ENCODE results near the gene OR2H2. TPM values are rescaled to one million over a fixed set of nuclear protein-coding genes. Genes with fewer than 3 reads are reported as not detected.

The OR2H2 gene
- total and polyA plus RNA-seq, 2 of the 13 experiments (the other 11 are each of a cell fraction or from before 2014, with no cell fraction given), result not detected

DNA sequence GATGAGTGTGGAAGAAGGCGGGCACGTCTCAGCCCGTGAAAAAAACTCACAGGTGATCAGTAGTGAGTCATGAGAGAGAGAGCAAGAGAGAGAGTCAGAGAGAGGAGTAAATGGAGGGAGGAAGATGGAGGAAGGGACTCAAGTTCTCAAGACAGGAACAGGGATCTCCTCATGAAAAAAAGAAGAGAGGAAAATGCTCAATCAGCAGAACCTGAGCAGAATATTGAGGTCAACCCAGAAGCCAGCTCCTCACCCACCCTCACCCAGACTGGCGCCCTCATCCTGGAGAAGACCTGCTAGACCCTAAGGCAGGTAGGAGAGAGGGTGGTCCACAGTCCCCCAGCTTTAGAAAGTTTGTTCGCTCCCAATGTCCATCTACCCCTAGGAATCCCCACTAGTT lies 30.2 kb upstream of the OR2H2 start:
- POLR2A ChIA-PET, result no interaction called here
- TF ChIP-seq MAFF (IDR thresholded peaks at IDR 0.05; ENCODE audit: low read depth, low read length), result peak; percentile 77
- peak; percentile 77 to 84 for TF ChIP-seq MAFK (conservative IDR thresholded peaks at IDR 0.05 in 1 of 2, IDR thresholded peaks at IDR 0.05 in 1 of 2; ENCODE audit: low read length in 2 of 2)
- TF ChIP-seq, protein P1, sequence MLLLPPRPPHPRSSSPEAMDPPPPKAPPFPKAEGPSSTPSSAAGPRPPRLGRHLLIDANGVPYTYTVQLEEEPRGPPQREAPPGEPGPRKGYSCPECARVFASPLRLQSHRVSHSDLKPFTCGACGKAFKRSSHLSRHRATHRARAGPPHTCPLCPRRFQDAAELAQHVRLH (CRISPR knock-in tag; IDR thresholded peaks at IDR 0.05; ENCODE audit: borderline replicate concordance, low read depth), result no peak
- no peak for DNase-seq (ENCODE audit: low spot score)
- no peak overlapping the region for H2AFZ ChIP-seq (ENCODE audit: low read length)
- no peak overlapping the region for H3K27ac ChIP-seq (ENCODE audit: extremely low read length, insufficient read depth, low read length)
- no peak overlapping the region for H3K9ac ChIP-seq (ENCODE audit: insufficient read depth, low read depth, low read length)
- H3K79me2 ChIP-seq (ENCODE audit: insufficient read depth, low read length), result no peaks in the 10 kb centered on the region
- no peak for FAIRE-seq
- no TSS peak for BruUV-seq (replicated peaks)
- intact Hi-C loops (cut with micrococcal nuclease; ENCODE audit: unreplicated experiment), result no loop called here
- WGBS (ENCODE audit: low lambda C conversion rate), result 77% methylated on average over 5 of the region's 5 CpGs
- CTCF ChIA-PET (ENCODE audit: low intra/inter-chr PET ratio, low total read pairs), result no interaction called here
- no peak for ATAC-seq
- H3K4me2 ChIP-seq (ENCODE audit: low read depth, low read length), result no peak overlapping the region
- H3K36me3 ChIP-seq (replicated peaks in 1 of 2; ENCODE audit: control insufficient read depth in 1 of 2, insufficient read depth in 2 of 2, low read length in 2 of 2), result no peaks in the 10 kb centered on the region
- in situ Hi-C loops (cut with HindIII; ENCODE audit: extremely low pct_ligation_motif_present, low pct_unique_long_range_greater_than_20kb), result no loop called here
- H4K20me1 ChIP-seq (ENCODE audit: insufficient read depth, low read length), result no peaks in the 10 kb centered on the region
- no peaks in the 10 kb centered on the region for H3K9me3 ChIP-seq (ENCODE audit: low read length)
- no peak overlapping the region for H3K4me3 ChIP-seq (replicated peaks in 1 of 3; ENCODE audit: insufficient read depth in 1 of 3, low read depth in 2 of 3, low read length in 3 of 3)
- no peaks in the 10 kb centered on the region for H3K27me3 ChIP-seq (ENCODE audit: control insufficient read depth in 1 of 2, insufficient read depth in 2 of 2, low read length in 2 of 2)
- peaks cover 12% of the 10 kb centered on the region for H3K4me1 ChIP-seq (ENCODE audit: insufficient read depth, low read length)

DNA sequence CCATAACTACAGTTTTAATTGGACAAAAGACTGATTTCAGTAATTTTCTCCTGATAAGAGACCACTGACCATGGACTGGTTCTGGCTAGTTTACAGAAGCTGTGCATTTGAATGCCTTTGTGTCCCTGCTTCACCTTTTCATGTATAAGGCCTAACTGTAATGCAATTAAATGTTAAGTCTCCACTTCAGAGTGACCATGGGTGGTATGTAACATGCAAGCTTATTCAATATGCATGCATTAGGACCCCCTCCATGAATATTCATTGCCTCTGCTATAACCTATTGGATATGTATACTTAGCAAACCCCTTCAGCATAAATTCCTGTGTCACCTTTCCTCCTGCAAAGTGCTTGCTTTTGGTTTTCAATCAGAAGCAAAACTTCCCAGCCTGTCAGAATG lies 27.6 kb upstream of the OR2H2 start:
- Histone ChIP-seq H3K9me3 (ENCODE audit: low read length) (no peaks in the 10 kb centered on the region), H3K79me2 (ENCODE audit: insufficient read depth, low read length) (no peaks in the 10 kb centered on the region), H3K36me3 (replicated peaks in 1 of 2; ENCODE audit: control insufficient read depth in 1 of 2, insufficient read depth in 2 of 2, low read length in 2 of 2) (no peaks in the 10 kb centered on the region), H2AFZ (ENCODE audit: low read length) (no peak overlapping the region), H3K4me3 (replicated peaks in 1 of 3; ENCODE audit: insufficient read depth in 1 of 3, low read depth in 2 of 3, low read length in 3 of 3) (no peak overlapping the region), H4K20me1 (ENCODE audit: insufficient read depth, low read length) (no peaks in the 10 kb centered on the region), H3K9ac (ENCODE audit: insufficient read depth, low read depth, low read length) (no peak overlapping the region), H3K27ac (ENCODE audit: extremely low read length, insufficient read depth, low read length) (no peak overlapping the region), H3K4me1 (ENCODE audit: insufficient read depth, low read length) (peaks cover 37% of the 10 kb centered on the region), H3K27me3 (ENCODE audit: control insufficient read depth in 1 of 2, insufficient read depth in 2 of 2, low read length in 2 of 2) (no peaks in the 10 kb centered on the region), H3K4me2 (ENCODE audit: low read depth, low read length) (no peak overlapping the region)
- ChIA-PET CTCF (ENCODE audit: low intra/inter-chr PET ratio, low total read pairs) (no interaction called here), POLR2A (no interaction called here)
- ATAC-seq, result no peak
- in situ Hi-C loops (cut with HindIII; ENCODE audit: extremely low pct_ligation_motif_present, low pct_unique_long_range_greater_than_20kb), result no loop called here
- no peak for FAIRE-seq
- TF ChIP-seq ISL2 (CRISPR knock-in tag; IDR thresholded peaks at IDR 0.05), result no peak
- no peak for TF ChIP-seq ZNF841 (CRISPR knock-in tag; IDR thresholded peaks at IDR 0.05; ENCODE audit: borderline replicate concordance)
- no peak for TF ChIP-seq RFXANK (CRISPR knock-in tag; IDR thresholded peaks at IDR 0.05)
- TF ChIP-seq ZNF850 (CRISPR knock-in tag; conservative IDR thresholded peaks at IDR 0.05), result no peak
- TF ChIP-seq FOXM1 (CRISPR knock-in tag; IDR thresholded peaks at IDR 0.05), result no peak
- TF ChIP-seq, protein P2, sequence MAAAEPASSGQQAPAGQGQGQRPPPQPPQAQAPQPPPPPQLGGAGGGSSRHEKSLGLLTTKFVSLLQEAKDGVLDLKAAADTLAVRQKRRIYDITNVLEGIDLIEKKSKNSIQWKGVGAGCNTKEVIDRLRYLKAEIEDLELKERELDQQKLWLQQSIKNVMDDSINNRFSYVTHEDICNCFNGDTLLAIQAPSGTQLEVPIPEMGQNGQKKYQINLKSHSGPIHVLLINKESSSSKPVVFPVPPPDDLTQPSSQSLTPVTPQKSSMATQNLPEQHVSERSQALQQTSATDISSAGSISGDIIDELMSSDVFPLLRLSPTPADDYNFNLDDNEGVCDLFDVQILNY (CRISPR knock-in tag; conservative IDR thresholded peaks at IDR 0.05), result no peak
- no peak for TF ChIP-seq KDM5B (CRISPR knock-in tag; IDR thresholded peaks at IDR 0.05; ENCODE audit: borderline replicate concordance)
- TF ChIP-seq, protein P3, sequence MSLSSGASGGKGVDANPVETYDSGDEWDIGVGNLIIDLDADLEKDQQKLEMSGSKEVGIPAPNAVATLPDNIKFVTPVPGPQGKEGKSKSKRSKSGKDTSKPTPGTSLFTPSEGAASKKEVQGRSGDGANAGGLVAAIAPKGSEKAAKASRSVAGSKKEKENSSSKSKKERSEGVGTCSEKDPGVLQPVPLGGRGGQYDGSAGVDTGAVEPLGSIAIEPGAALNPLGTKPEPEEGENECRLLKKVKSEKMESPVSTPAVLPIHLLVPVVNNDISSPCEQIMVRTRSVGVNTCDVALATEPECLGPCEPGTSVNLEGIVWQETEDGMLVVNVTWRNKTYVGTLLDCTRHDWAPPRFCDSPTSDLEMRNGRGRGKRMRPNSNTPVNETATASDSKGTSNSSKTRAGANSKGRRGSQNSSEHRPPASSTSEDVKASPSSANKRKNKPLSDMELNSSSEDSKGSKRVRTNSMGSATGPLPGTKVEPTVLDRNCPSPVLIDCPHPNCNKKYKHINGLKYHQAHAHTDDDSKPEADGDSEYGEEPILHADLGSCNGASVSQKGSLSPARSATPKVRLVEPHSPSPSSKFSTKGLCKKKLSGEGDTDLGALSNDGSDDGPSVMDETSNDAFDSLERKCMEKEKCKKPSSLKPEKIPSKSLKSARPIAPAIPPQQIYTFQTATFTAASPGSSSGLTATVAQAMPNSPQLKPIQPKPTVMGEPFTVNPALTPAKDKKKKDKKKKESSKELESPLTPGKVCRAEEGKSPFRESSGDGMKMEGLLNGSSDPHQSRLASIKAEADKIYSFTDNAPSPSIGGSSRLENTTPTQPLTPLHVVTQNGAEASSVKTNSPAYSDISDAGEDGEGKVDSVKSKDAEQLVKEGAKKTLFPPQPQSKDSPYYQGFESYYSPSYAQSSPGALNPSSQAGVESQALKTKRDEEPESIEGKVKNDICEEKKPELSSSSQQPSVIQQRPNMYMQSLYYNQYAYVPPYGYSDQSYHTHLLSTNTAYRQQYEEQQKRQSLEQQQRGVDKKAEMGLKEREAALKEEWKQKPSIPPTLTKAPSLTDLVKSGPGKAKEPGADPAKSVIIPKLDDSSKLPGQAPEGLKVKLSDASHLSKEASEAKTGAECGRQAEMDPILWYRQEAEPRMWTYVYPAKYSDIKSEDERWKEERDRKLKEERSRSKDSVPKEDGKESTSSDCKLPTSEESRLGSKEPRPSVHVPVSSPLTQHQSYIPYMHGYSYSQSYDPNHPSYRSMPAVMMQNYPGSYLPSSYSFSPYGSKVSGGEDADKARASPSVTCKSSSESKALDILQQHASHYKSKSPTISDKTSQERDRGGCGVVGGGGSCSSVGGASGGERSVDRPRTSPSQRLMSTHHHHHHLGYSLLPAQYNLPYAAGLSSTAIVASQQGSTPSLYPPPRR (CRISPR knock-in tag; IDR thresholded peaks at IDR 0.05; ENCODE audit: borderline replicate concordance), result no peak
- no peak for TF ChIP-seq ZSCAN20 (CRISPR knock-in tag; IDR thresholded peaks at IDR 0.05; ENCODE audit: borderline replicate concordance)
- intact Hi-C loops (cut with micrococcal nuclease; ENCODE audit: unreplicated experiment), result no loop called here
- no TSS peak for BruUV-seq (replicated peaks)
- no peak for DNase-seq (ENCODE audit: low spot score)

All from HepG2 (cell line).